ENCODE results near the gene MYO9A.

DNA sequence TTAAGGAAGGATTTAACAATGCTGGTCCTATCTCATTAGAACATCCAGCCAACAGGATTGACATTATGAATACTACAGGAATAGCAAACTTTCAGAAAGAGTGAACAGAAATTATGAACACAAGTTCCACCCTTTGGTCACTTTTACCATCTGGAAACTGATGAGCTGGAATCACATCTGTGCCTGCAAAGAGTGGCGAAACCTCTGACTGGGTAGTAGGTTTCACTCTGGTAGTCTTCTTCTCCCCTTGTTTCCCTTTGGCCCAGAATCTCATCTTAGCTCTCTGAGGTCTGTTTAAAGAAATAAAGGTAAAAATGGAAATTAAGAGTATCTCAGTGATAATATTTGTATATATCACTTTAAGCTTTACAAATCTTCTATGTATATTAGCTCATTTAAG lies 234.5 kb downstream of the MYO9A start:
- TF ChIP-seq CTCF (IDR thresholded peaks at IDR 0.05) (no peak), POLR2A (IDR thresholded peaks at IDR 0.05) (no peak)

Measured in heart left ventricle (tissue), 13 donors.